ENCODE measurements around the gene SIDT2.

The SIDT2 gene

GRCh38 chr11:117223741-117224689 is 45.5 kb downstream of the SIDT2 start:
- DNase-seq, result peak; percentile 84

- no peak for DNase-seq
Measured at GRCh38 chr11:117225553-117226170, 47.1 kb downstream of the SIDT2 start.

GRCh38 chr11:117226388-117227385 is 48.1 kb downstream of the SIDT2 start:
- DNase-seq, result peak; percentile 95

- DNase-seq, result no peak
Measured at GRCh38 chr11:117228091-117228490, 49.5 kb downstream of the SIDT2 start.

- no peak for DNase-seq
Measured at GRCh38 chr11:117229411-117229810, 50.9 kb downstream of the SIDT2 start.

GRCh38 chr11:117229931-117230285 is 51.4 kb downstream of the SIDT2 start:
- no peak for DNase-seq

- DNase-seq, result no peak
Measured at GRCh38 chr11:117230286-117230961, 51.9 kb downstream of the SIDT2 start.

- peak; percentile 24 for DNase-seq
Measured at GRCh38 chr11:117230999-117231841, 52.7 kb downstream of the SIDT2 start.

- DNase-seq, result no peak
Measured at GRCh38 chr11:117231842-117232091, 53.2 kb downstream of the SIDT2 start, which contains the start of gene PCSK7. Gene PCSK7, minus strand, starts transcription at chr11:117232073. Its CDS starts 2,229 bp downstream, at chr11:117229844.

- DNase-seq, result peak; percentile 83
Measured at GRCh38 chr11:117232092-117232878, 53.7 kb downstream of the SIDT2 start, which contains the start of gene RNF214. Gene RNF214, plus strand, starts transcription at chr11:117232671. Its CDS starts 1,602 bp downstream, at chr11:117234273.

- DNase-seq, result peak; percentile 20
Measured at GRCh38 chr11:117232911-117233409, 54.4 kb downstream of the SIDT2 start.

GRCh38 chr11:117238221-117238620 is 59.7 kb downstream of the SIDT2 start:
- DNase-seq, result no peak

GRCh38 chr11:117239295-117239694 is 60.8 kb downstream of the SIDT2 start:
- no peak for DNase-seq

All from hematopoietic multipotent progenitor cell treated with erythropoietin and hydrocortisone succinate and interleukin-3 and kit ligand, for 6 days (in vitro differentiated cells).